Endometrial microvascular endothelial cells (primary cell): ENCODE measurements around the gene SRP68. TPM values are rescaled to one million over a fixed set of nuclear protein-coding genes. Genes with fewer than 3 reads are reported as not detected.

Experiments
- in situ Hi-C: cut with HindIII; loops from 2 replicates; pipeline ENCODE4 v1.10.0; 2017; ENCODE audit warnings: low sequenced_read_pairs, low pct_unique_long_range_greater_than_20kb; ENCODE audit errors: inconsistent ontology term
- total RNA-seq: library from RNA; depleted of rRNA; stranded (reverse); fragments of >200 nt; gene quantifications from one replicate; pipeline ENCODE4 v1.2.3, GENCODE V29; 2015; ENCODE audit errors: inconsistent ontology term

Gene SRP68
- total RNA-seq, 1 donor from 2014 or later: 42.7 TPM

GRCh38 chr17:76091526-76092286 lies 19.4 kb upstream of the SRP68 start:
- in situ Hi-C loops: no loop called here

DNA sequence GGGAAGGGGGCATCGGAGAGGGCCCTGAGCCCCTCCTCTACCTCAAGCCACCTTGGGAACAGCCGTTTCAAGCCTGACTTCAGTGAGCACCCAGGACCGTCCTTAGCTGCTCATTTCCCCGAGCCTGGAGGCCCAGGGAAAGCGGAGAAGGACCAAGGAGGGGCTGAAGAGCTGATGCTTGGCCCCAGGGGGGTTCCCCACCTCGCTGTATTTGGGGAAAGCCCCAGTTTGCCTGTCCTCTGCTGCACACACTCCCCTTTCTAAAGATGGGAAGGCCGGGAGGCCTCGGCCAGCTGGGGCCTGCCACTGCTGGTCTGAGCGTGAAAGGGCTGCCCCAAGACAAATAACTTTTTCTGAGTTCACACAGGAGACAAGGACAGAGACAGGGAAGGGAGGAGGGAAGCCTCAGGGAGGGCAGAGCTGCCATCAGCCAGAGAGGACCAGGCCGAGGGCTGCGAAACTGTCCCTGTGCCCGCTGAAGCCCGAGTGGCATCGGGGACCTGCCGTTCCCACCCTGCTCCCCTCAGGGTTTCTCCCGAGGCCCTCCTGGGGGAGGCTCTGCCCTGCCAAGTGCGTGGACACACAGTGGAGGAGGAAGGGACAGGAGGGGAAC lies 18.3 kb upstream of the SRP68 start:
- in situ Hi-C loops: no loop called here

DNA sequence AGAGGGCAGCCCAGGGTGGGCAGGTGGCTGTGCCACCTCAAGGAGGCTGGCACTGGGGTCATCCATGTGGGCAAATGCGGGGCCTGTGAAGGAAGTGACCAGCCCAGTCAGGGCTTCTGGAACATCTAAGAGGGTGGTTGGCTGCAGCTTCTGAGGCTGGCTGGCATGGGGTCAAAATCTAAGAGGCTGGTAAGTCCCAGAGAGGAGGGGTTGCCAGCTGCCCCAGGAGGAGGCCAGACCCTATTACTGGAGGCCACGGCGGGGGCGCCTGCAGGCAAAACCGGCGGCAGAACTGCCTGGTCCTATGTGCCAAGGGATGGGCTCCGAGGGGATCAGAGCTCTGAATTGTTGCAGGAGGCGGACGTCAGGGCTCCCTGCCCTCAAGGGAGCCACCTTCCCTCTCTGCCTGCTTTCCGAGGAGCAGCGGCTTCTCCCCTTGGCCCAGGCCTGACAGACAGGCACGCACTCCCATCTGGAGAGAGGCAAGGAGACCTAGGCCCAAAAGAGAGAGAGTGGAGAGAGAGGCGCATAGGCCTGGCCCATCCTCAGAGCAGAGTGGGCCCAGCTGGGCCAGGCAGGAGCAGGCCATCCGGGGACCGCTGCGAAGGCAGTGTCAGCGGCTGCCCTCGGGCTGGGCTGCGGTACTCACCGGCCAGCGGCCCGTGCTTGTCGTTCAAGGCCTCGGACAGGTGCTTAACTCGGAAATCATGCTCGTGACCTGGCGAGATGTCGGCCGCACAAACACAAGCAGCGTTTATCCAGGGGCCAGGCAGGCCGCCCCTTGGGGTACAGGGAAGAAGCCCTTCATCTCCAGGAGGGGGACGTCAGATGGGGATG lies 17.6 kb upstream of the SRP68 start:
- in situ Hi-C loops: no loop called here

- in situ Hi-C loops: no loop called here
Observed at GRCh38 chr17:76088868-76089576, 16.7 kb upstream of the SRP68 start.

GRCh38 chr17:76088041-76088867 lies 15.9 kb upstream of the SRP68 start:
- in situ Hi-C loops: no loop called here

GRCh38 chr17:76087531-76087930 lies 15.2 kb upstream of the SRP68 start:
- in situ Hi-C loops: no loop called here

DNA sequence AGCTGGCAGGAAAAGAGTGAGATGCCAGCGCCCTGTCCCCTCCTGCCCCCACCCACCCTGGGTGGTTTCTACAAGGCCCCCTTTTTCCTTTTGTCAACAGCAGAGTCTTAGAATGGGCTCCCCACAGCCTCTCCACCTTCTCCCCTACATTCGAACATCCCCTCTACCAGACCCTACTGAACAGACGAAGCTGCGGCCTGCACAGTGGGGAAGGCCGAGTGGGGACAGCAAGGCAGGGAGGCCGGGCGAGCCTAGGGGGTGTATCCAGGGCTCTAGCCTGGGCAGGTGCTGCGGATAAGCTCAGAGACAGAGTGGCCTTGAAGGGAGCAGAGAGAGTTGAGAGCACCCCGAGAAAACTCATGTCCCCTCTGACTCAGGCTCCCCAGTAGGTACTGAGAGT lies 14.1 kb upstream of the SRP68 start:
- in situ Hi-C loops: no loop called here

DNA sequence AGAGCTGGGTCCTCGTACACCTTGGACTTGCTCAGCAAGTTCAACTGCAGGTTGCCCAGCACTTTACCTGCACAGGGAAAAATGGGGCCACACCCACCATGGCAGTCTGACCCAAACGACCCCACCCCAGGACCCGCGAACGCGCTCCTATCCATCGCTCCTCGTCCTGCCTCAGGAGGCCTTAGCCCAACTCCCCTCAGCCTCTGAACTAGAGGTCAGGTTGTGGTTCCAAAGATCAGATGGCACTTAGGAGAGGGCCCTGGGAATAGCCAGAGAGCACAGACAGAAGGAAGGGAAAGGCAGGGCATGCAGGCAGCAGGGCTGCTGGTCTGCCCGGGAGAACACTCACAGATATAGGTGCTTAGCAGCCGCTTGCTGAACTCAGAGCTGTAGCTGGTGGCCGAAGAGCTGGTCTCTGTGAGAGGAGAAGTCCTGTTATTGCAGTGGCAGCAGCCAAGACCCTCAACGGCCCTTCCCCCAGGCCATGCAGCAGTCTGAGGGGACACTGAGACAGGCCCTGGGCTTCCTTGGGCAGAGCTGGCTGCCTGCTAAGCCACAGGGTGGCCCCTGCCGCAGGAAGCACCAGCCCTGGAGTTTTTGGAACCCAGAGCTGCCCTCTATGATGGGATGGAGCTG lies 13.5 kb upstream of the SRP68 start:
- in situ Hi-C loops: no loop called here

GRCh38 chr17:76085066-76085730 lies 12.9 kb upstream of the SRP68 start:
- in situ Hi-C loops: no loop called here

DNA sequence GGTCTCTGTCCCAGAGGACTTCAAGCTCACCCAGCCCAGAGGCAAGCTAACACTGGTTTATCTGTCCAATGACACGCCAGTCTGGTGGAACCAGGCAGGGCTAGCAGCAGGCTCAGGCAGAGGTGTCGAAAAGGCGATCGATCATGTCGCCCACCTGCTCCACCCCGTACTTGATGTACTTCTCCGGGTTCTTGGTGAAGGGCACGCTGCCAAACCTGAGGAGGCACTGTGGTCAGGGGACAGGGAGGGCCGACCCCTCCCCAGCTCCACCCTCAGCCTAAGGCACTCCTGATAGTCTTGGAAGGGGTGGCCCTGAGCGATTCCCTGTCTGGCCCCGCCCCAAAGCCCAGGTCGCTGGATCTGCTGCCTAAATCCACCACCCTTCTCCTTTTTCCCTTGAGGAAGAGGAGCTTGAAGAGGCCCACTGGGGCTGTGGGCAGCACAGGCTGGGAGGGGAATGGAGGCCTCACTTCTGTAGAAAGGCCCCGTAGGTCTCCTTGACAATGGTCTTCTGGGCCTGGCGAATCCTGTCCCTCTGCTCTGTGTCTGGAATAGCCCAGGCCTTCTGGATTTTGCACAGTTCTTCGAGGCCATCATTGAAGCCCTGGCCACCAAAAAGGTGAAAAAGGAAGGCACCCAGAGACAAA lies 11.3 kb upstream of the SRP68 start:
- in situ Hi-C loops: no loop called here

GRCh38 chr17:76082326-76083251 lies 10.3 kb upstream of the SRP68 start:
- in situ Hi-C loops: no loop called here

GRCh38 chr17:76081295-76082210 lies 9.2 kb upstream of the SRP68 start:
- in situ Hi-C loops: no loop called here

GRCh38 chr17:76080768-76081287 lies 8.5 kb upstream of the SRP68 start:
- in situ Hi-C loops: no loop called here

DNA sequence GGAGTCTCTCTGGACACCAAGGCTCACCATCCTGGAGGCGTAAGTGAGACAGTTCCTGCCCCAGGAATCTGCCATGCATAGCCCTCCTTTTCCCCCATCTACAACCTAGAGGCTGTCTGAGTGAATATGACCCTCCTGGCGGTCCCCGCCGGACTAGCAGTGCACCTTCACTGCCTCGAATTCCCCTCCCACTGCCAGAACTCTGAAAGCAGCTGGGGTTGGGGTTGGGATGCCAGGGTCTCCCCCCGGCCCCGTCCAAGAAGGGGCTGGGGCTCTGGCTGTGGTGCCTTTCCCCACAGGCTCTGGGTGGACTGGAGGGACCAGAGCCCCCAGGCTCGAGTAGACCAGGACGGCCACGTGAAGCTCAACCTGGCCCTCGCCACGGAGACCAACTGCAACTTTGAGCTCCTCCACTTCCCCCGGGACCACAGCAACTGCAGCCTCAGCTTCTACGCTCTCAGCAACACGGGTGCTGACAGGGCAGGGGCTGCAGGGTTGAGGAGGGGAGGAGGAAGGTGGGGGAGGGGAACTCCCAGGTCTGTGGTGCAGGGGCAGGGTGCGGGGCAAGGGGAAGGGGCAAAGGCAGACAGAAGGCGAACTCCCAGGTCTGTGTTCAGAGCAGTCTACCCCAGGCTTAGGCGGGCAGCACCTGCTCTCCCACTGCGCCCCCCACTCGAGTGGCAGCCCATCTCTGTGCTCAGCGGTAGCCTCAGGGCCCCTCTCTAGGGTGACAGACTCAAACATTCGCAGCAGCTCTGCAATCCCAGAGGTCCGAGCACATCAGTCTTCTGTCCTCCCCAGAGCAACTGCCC lies 7.8 kb upstream of the SRP68 start:
- in situ Hi-C loops: no loop called here
